SK-N-SH treated with all-trans-retinoic acid at 6 μM for 48 hours (cell line): ENCODE data around the gene SGMS2.
A peak's percentile ranks its signal among the peaks of the same experiment; 100 is the strongest.

Experiments
- ATAC-seq: fragments of 200-7000 bp; cut with Tn5 transposase; 3 replicates; pipeline ENCODE4 v1.9.1; 2020; ENCODE audit warnings: mild to moderate bottlenecking, moderate library complexity
- ARNTL ChIP-seq: fragments of 450-650 bp; formaldehyde crosslinking; IDR thresholded peaks from 2 replicates; pipeline ENCODE4 v1.5.0; 2020; ENCODE audit warnings: low read depth, mild to moderate bottlenecking, moderate library complexity, borderline replicate concordance
- BACH2 ChIP-seq: fragments of 250-450 bp; sonication (Bioruptor Pico); IDR thresholded peaks from 2 replicates; pipeline ENCODE4 v1.9.0; 2021; ENCODE audit warnings: mild to moderate bottlenecking, borderline replicate concordance
- CREB5 ChIP-seq: fragments of 250-450 bp; sonication (Bioruptor Pico); IDR thresholded peaks from 2 replicates; pipeline ENCODE4 v1.5.1; 2020; ENCODE audit warnings: low read depth, mild to moderate bottlenecking, moderate library complexity
- CSDC2 ChIP-seq: fragments of 250-450 bp; sonication (Bioruptor Pico); IDR thresholded peaks from 2 replicates; pipeline ENCODE4 v1.5.0; 2020; ENCODE audit warnings: mild to moderate bottlenecking, moderate library complexity
- CSRNP3 ChIP-seq: fragments of 250-450 bp; sonication (Bioruptor Pico); IDR thresholded peaks from 2 replicates; pipeline ENCODE4 v1.5.1; 2021; ENCODE audit warnings: mild to moderate bottlenecking, moderate library complexity
- ESRRG ChIP-seq: fragments of 250-450 bp; sonication (Bioruptor Pico); IDR thresholded peaks from 2 replicates; pipeline ENCODE4 v1.6.1; 2021; ENCODE audit warnings: mild to moderate bottlenecking
- GLIS3 ChIP-seq: fragments of 250-450 bp; sonication (Bioruptor Pico); IDR thresholded peaks from 2 replicates; pipeline ENCODE4 v1.5.0; 2020; ENCODE audit warnings: mild to moderate bottlenecking, moderate library complexity
- OSR1 ChIP-seq: fragments of 250-450 bp; sonication (Bioruptor Pico); IDR thresholded peaks from 2 replicates; pipeline ENCODE4 v1.8.0; 2022; ENCODE audit warnings: moderate library complexity, mild to moderate bottlenecking, inconsistent platforms
- PATZ1 ChIP-seq: fragments of 250-450 bp; sonication (Bioruptor Pico); IDR thresholded peaks from 2 replicates; pipeline ENCODE4 v1.8.0; 2020; ENCODE audit warnings: mild to moderate bottlenecking, moderate library complexity, borderline replicate concordance
- POU6F1 ChIP-seq: fragments of 250-450 bp; sonication (Bioruptor Pico); IDR thresholded peaks from 2 replicates; pipeline ENCODE4 v1.8.0; 2021; ENCODE audit warnings: low read depth, mild to moderate bottlenecking, moderate library complexity, borderline replicate concordance
- PPARA ChIP-seq: fragments of 250-450 bp; sonication (Bioruptor Pico); IDR thresholded peaks from 2 replicates; pipeline ENCODE4 v1.5.0; 2020; ENCODE audit warnings: mild to moderate bottlenecking, borderline replicate concordance
- RARB ChIP-seq: fragments of 250-450 bp; sonication (Bioruptor Pico); IDR thresholded peaks from 2 replicates; pipeline ENCODE4 v1.8.0; 2021; ENCODE audit warnings: mild to moderate bottlenecking, moderate library complexity
- SNAI2 ChIP-seq: fragments of 250-450 bp; sonication (Bioruptor Pico); IDR thresholded peaks from 2 replicates; pipeline ENCODE4 v1.5.0; 2020; ENCODE audit warnings: mild to moderate bottlenecking, moderate library complexity
- TCF4 ChIP-seq: fragments of 250-450 bp; sonication (Bioruptor Pico); IDR thresholded peaks from 2 replicates; pipeline ENCODE4 v1.8.0; 2021; ENCODE audit warnings: mild to moderate bottlenecking, moderate library complexity, borderline replicate concordance
- TOX ChIP-seq: fragments of 250-450 bp; sonication (Bioruptor Pico); IDR thresholded peaks from 2 replicates; pipeline ENCODE4 v1.8.0; 2021; ENCODE audit warnings: mild to moderate bottlenecking, moderate library complexity, borderline replicate concordance
- ZC3H10 ChIP-seq: fragments of 250-450 bp; sonication (Bioruptor Pico); IDR thresholded peaks from 2 replicates; pipeline ENCODE4 v1.5.1; 2021; ENCODE audit warnings: mild to moderate bottlenecking, moderate library complexity
- ZFP3 ChIP-seq: fragments of 250-450 bp; sonication (Bioruptor Pico); IDR thresholded peaks from 2 replicates; pipeline ENCODE4 v1.5.0; 2020; ENCODE audit warnings: mild to moderate bottlenecking, moderate library complexity
- ZFP30 ChIP-seq: fragments of 450-650 bp; formaldehyde crosslinking; IDR thresholded peaks from 2 replicates; pipeline ENCODE4 v1.5.0; 2022; ENCODE audit warnings: mild to moderate bottlenecking, moderate library complexity
- ZNF565 ChIP-seq: fragments of 450-650 bp; formaldehyde crosslinking; conservative IDR thresholded peaks from 2 replicates; pipeline ENCODE4 v1.5.0; 2020; ENCODE audit warnings: low read depth, mild to moderate bottlenecking, moderate library complexity
- ZNF70 ChIP-seq: fragments of 450-650 bp; formaldehyde crosslinking; IDR thresholded peaks from 2 replicates; pipeline ENCODE4 v1.5.0; 2020; ENCODE audit warnings: mild to moderate bottlenecking, moderate library complexity
- ZNF8 ChIP-seq: fragments of 450-650 bp; formaldehyde crosslinking; IDR thresholded peaks from 2 replicates; pipeline ENCODE4 v1.5.0; 2020; ENCODE audit warnings: mild to moderate bottlenecking, moderate library complexity

Gene SGMS2

GRCh38 chr4:107815158-107815557 is 9.6 kb upstream of the SGMS2 start:
- TF ChIP-seq SNAI2 (CRISPR knock-in tag) (no peak), RARB (CRISPR knock-in tag) (no peak), POU6F1 (CRISPR knock-in tag) (no peak), TOX (no peak), ZFP30 (CRISPR knock-in tag) (no peak), CSDC2 (CRISPR knock-in tag) (no peak)
- no peak for ATAC-seq

GRCh38 chr4:107818301-107818910 is 6.3 kb upstream of the SGMS2 start:
- ATAC-seq, result no peak

GRCh38 chr4:107823870-107824349 is 822 bp upstream of the SGMS2 start:
- no peak for ATAC-seq
- TF ChIP-seq RARB (CRISPR knock-in tag) (no peak), TOX (no peak), CSRNP3 (CRISPR knock-in tag) (no peak), GLIS3 (no peak), ZNF70 (CRISPR knock-in tag) (no peak), OSR1 (no peak), ZC3H10 (CRISPR knock-in tag) (no peak)
- TF ChIP-seq, all 23 proteins: peak for 0

More at GRCh38 chr4:107818301-107818910, 6.3 kb upstream of the SGMS2 start:
- TF ChIP-seq BACH2 (CRISPR knock-in tag) (no peak), ARNTL (CRISPR knock-in tag) (no peak), POU6F1 (CRISPR knock-in tag) (no peak), ZNF565 (CRISPR knock-in tag) (no peak), ESRRG (CRISPR knock-in tag) (no peak), OSR1 (no peak), ZC3H10 (CRISPR knock-in tag) (no peak), PPARA (CRISPR knock-in tag) (no peak)

GRCh38 chr4:107825072-107825824 is 516 bp downstream of the SGMS2 start:
- peak; percentile 71 for ATAC-seq
- TF ChIP-seq RARB (CRISPR knock-in tag), result no peak
- no peak for TF ChIP-seq PPARA (CRISPR knock-in tag)
- TF ChIP-seq, all 23 proteins: peak for 0

- TF ChIP-seq ARNTL (CRISPR knock-in tag) (no peak), ZNF8 (CRISPR knock-in tag) (no peak), GLIS3 (no peak), TCF4 (CRISPR knock-in tag) (no peak), OSR1 (no peak), PATZ1 (no peak), CSDC2 (CRISPR knock-in tag) (no peak), ZC3H10 (CRISPR knock-in tag) (no peak), CREB5 (CRISPR knock-in tag) (no peak), ZFP3 (CRISPR knock-in tag) (no peak), PPARA (CRISPR knock-in tag) (no peak), ESRRG (CRISPR knock-in tag) (no peak)
Observed at GRCh38 chr4:107826421-107826980, 1.8 kb downstream of the SGMS2 start.

More at GRCh38 chr4:107826421-107826980, 1.8 kb downstream of the SGMS2 start:
- no peak for ATAC-seq
